Kidney epithelial cell (primary cell): Measurements from ENCODE around the gene VPS51. TPM values are rescaled to one million over a fixed set of nuclear protein-coding genes. Genes with fewer than 3 reads are reported as not detected.

Source experiments
- DNase-seq: peaks from one replicate; pipeline ENCODE4 v3.0.0-alpha.2; 2010; ENCODE audit warnings: low read depth
- H3K27me3 ChIP-seq: 2 replicates; pipeline ENCODE4 v1.6.0; 2011; ENCODE audit warnings: low read length; ENCODE audit not compliant: control insufficient read depth, insufficient read depth
- H3K36me3 ChIP-seq: 2 replicates; pipeline ENCODE4 v1.5.1; 2011; ENCODE audit warnings: low read length; ENCODE audit not compliant: control insufficient read depth, insufficient read depth
- H3K4me3 ChIP-seq: 2 replicates; pipeline ENCODE4 v1.5.1; 2011; ENCODE audit warnings: low read depth, mild to moderate bottlenecking, control low read depth, low read length
- CTCF ChIP-seq: IDR thresholded peaks from 2 replicates; pipeline ENCODE4 v1.5.1; 2011; ENCODE audit warnings: mild to moderate bottlenecking, moderate library complexity, low read length, control low read depth, inconsistent platforms; ENCODE audit not compliant: insufficient read depth, poor library complexity, severe bottlenecking
- total RNA-seq: library from RNA; depleted of rRNA; stranded (reverse); fragments of >200 nt; gene quantifications from 2 replicates; pipeline ENCODE4 v1.2.3, GENCODE V29; 2015

Gene VPS51
- total RNA-seq, 1 donor from 2014 or later, result 391 TPM

- no peak overlapping the region for H3K4me3 ChIP-seq
- no peaks in the 10 kb centered on the region for H3K36me3 ChIP-seq
- DNase-seq, result no peak
- H3K27me3 ChIP-seq, result no peaks in the 10 kb centered on the region
- TF ChIP-seq CTCF, result no peak
Measured at GRCh38 chr11:65066315-65066714, 29.7 kb upstream of the VPS51 start.

- no peak for DNase-seq
- H3K4me3 ChIP-seq, result no peak overlapping the region
- no peak for TF ChIP-seq CTCF
- no peaks in the 10 kb centered on the region for H3K36me3 ChIP-seq
- H3K27me3 ChIP-seq, result no peaks in the 10 kb centered on the region
Measured at GRCh38 chr11:65066805-65067291, 29.2 kb upstream of the VPS51 start.

- DNase-seq, result no peak
- no peak for TF ChIP-seq CTCF
- no peak overlapping the region for H3K4me3 ChIP-seq
- no peaks in the 10 kb centered on the region for H3K36me3 ChIP-seq
- no peaks in the 10 kb centered on the region for H3K27me3 ChIP-seq
Measured at GRCh38 chr11:65067446-65067845, 28.6 kb upstream of the VPS51 start.

- Histone ChIP-seq H3K36me3 (no peaks in the 10 kb centered on the region), H3K4me3 (no peak overlapping the region), H3K27me3 (no peaks in the 10 kb centered on the region)
- no peak for TF ChIP-seq CTCF
- no peak for DNase-seq
Measured at GRCh38 chr11:65069217-65069616, 26.8 kb upstream of the VPS51 start.

GRCh38 chr11:65071907-65072630 is 23.9 kb upstream of the VPS51 start:
- H3K4me3 ChIP-seq, result no peak overlapping the region
- no peak for DNase-seq
- TF ChIP-seq CTCF, result no peak

GRCh38 chr11:65072631-65072966 is 23.4 kb upstream of the VPS51 start:
- H3K36me3 ChIP-seq, result no peaks in the 10 kb centered on the region
- no peak for DNase-seq
- H3K4me3 ChIP-seq, result no peak overlapping the region
- no peaks in the 10 kb centered on the region for H3K27me3 ChIP-seq
- no peak for TF ChIP-seq CTCF

More at GRCh38 chr11:65071907-65072630, 23.9 kb upstream of the VPS51 start:
- Histone ChIP-seq H3K36me3 (no peaks in the 10 kb centered on the region), H3K27me3 (no peaks in the 10 kb centered on the region)
